IMR-90 (cell line): Measurements from ENCODE around the gene PCDHB11. TPM values are rescaled to one million over a fixed set of nuclear protein-coding genes. Genes with fewer than 3 reads are reported as not detected.

Experiments
- ATAC-seq: fragments of 200-7000 bp; cut with Tn5 transposase; 2 replicates; pipeline ENCODE4 v1.9.1; 2020; ENCODE audit warnings: low read depth, mild to moderate bottlenecking, moderate library complexity
- BruUV-seq: library from RNA; stranded (reverse); fragments of 400-500 nt; replicated peaks from 2 replicates; lab custom pipeline; 2021; lab: Mats Ljungman, UMichigan
- CTCF ChIA-PET: fragments of 300-600 bp; formaldehyde crosslinking; extraction: SDS; loops from one replicate; lab custom pipeline; 2021; ENCODE audit warnings: antibody characterized with exemption; lab: Yijun Ruan, JAX
- POLR2A ChIA-PET: fragments of 300-600 bp; sonication (Branson Sonifier 250); formaldehyde crosslinking; loops from one replicate; lab custom pipeline; 2022; ENCODE audit warnings: antibody characterized with exemption; ENCODE audit not compliant: unreplicated experiment; lab: Charles Lee
- DNase-seq: peaks from one replicate; pipeline ENCODE4 v3.0.0; 2013
- H2AFZ ChIP-seq: replicated peaks from 2 replicates; pipeline ENCODE3; 2013; ENCODE audit warnings: low read length, mild to moderate bottlenecking; ENCODE audit not compliant: poor library complexity
- H2AK5ac ChIP-seq: 2 replicates; pipeline ENCODE4 v1.6.1; 2013; ENCODE audit warnings: low read depth, low read length, inconsistent platforms
- H2AK9ac ChIP-seq: replicated peaks from 2 replicates; pipeline ENCODE3; 2013; ENCODE audit warnings: mild to moderate bottlenecking, low read depth, low read length, moderate library complexity; ENCODE audit not compliant: poor library complexity
- H2BK120ac ChIP-seq: 2 replicates; pipeline ENCODE4 v1.6.1; 2013; ENCODE audit warnings: low read depth, low read length, inconsistent platforms
- H2BK15ac ChIP-seq: 3 replicates; pipeline ENCODE4 v1.6.1; 2013; ENCODE audit warnings: low read depth, low read length, inconsistent platforms
- H2BK20ac ChIP-seq: 2 replicates; pipeline ENCODE4 v1.6.1; 2013; ENCODE audit warnings: low read depth, mild to moderate bottlenecking, inconsistent platforms, low read length, moderate library complexity
- H2BK5ac ChIP-seq: 2 replicates; pipeline ENCODE4 v1.6.1; 2013; ENCODE audit warnings: mild to moderate bottlenecking, low read depth, low read length, inconsistent platforms; ENCODE audit not compliant: poor library complexity, severe bottlenecking
- H3K14ac ChIP-seq: replicated peaks from 2 replicates; pipeline ENCODE4 v1.6.1; 2013; ENCODE audit warnings: low read depth, low read length, inconsistent platforms
- H3K18ac ChIP-seq: 2 replicates; pipeline ENCODE4 v1.6.1; 2013; ENCODE audit warnings: low read depth, low read length, control low read depth
- H3K23ac ChIP-seq: 2 replicates; pipeline ENCODE4 v1.6.1; 2013; ENCODE audit warnings: low read depth, low read length, inconsistent platforms
- H3K27ac ChIP-seq: 2 replicates; pipeline ENCODE4 v1.5.1; 2013; ENCODE audit warnings: mild to moderate bottlenecking, control low read depth, low read length; ENCODE audit not compliant: insufficient read depth
- H3K27me3 ChIP-seq: 2 replicates; pipeline ENCODE4 v1.6.1; 2013; ENCODE audit warnings: low read length; ENCODE audit not compliant: control insufficient read depth, insufficient read depth
- H3K36me3 ChIP-seq: 2 replicates; pipeline ENCODE4 v1.6.1; 2013; ENCODE audit warnings: low read length, mixed read lengths; ENCODE audit not compliant: control insufficient read depth, insufficient read depth
- H3K4ac ChIP-seq: 2 replicates; pipeline ENCODE4 v1.6.1; 2013; ENCODE audit warnings: low read depth, low read length, inconsistent platforms
- H3K4me1 ChIP-seq: 2 replicates; pipeline ENCODE4 v1.6.1; 2013; ENCODE audit warnings: low read length, mixed read lengths; ENCODE audit not compliant: control insufficient read depth, insufficient read depth
- H3K4me2 ChIP-seq: 2 replicates; pipeline ENCODE4 v1.6.1; 2013; ENCODE audit warnings: low read depth, mild to moderate bottlenecking, control low read depth, low read length, moderate library complexity
- H3K4me3 ChIP-seq: 2 replicates; pipeline ENCODE4 v1.5.1; 2013; ENCODE audit warnings: low read depth, mild to moderate bottlenecking, control low read depth, low read length, moderate library complexity; ENCODE audit not compliant: insufficient read depth
- H3K56ac ChIP-seq: 2 replicates; pipeline ENCODE4 v1.6.1; 2013; ENCODE audit warnings: low read length, inconsistent platforms; ENCODE audit not compliant: insufficient read depth; ENCODE audit errors: extremely low read depth
- H3K79me1 ChIP-seq, 2 experiments: 2 replicates each; pipeline ENCODE4 v1.6.1; 2013; ENCODE audit warnings: low read length in 2 of 2, inconsistent platforms in 1 of 2, low read depth in 1 of 2
- H3K9ac ChIP-seq: 2 replicates; pipeline ENCODE4 v1.6.1; 2013; ENCODE audit warnings: low read depth, low read length, control low read depth
- H3K9me1 ChIP-seq: 2 replicates; pipeline ENCODE4 v1.6.1; 2013; ENCODE audit warnings: low read length, inconsistent platforms; ENCODE audit not compliant: insufficient read depth
- H3K9me3 ChIP-seq: 2 replicates; pipeline ENCODE4 v1.6.1; 2013; ENCODE audit warnings: low read length; ENCODE audit not compliant: control insufficient read depth, insufficient read depth
- H4K20me1 ChIP-seq: 2 replicates; pipeline ENCODE4 v1.6.1; 2013; ENCODE audit warnings: low read length, inconsistent platforms; ENCODE audit not compliant: insufficient read depth
- H4K5ac ChIP-seq: 2 replicates; pipeline ENCODE4 v1.6.1; 2013; ENCODE audit warnings: mild to moderate bottlenecking, low read depth, low read length, control low read depth
- H4K8ac ChIP-seq, 2 experiments: 2 replicates each; pipeline ENCODE4 v1.6.1; 2013; ENCODE audit warnings: low read depth in 2 of 2, low read length in 2 of 2, control low read depth in 1 of 2, inconsistent platforms in 1 of 2
- H4K91ac ChIP-seq: 2 replicates; pipeline ENCODE4 v1.6.1; 2013; ENCODE audit warnings: low read depth, low read length, inconsistent platforms; ENCODE audit not compliant: insufficient read depth
- MXI1 ChIP-seq: IDR thresholded peaks from 2 replicates; pipeline ENCODE4 v1.6.1; 2012; ENCODE audit warnings: low read depth, mild to moderate bottlenecking, low read length, moderate library complexity, borderline replicate concordance
- NFE2L2 ChIP-seq: fragments of 150-350 bp; IDR thresholded peaks from 2 replicates; pipeline ENCODE4 v1.6.1; 2016; ENCODE audit warnings: low read depth, mild to moderate bottlenecking, low read length
- WGBS, 2 experiments: methylation state at CpG; one replicate each; pipeline versions ENCODE4 v1.1.5 to v1.1.7; 2013; ENCODE audit warnings: missing lambda C conversion rate in 2 of 2; ENCODE audit not compliant: insufficient read length in 1 of 2; ENCODE audit errors: extremely low coverage in 2 of 2; 5-methylcytosine and 5-hydroxymethylcytosine counted together
- dilution Hi-C: fragments of 300-500 bp; cut with HindIII; formaldehyde crosslinking; loops from one replicate; pipeline ENCODE4 v1.14.3; 2018; ENCODE audit warnings: low sequenced_read_pairs; ENCODE audit not compliant: unreplicated experiment
- in situ Hi-C: fragments of 300-500 bp; cut with MboI; formaldehyde crosslinking; loops from 3 replicates; pipeline ENCODE4 v1.14.3; 2019; ENCODE audit warnings: low sequenced_read_pairs, inconsistent platforms, mixed read lengths
- intact Hi-C: fragments of 100-400 bp; cut with micrococcal nuclease; formaldehyde crosslinking; loops from 2 replicates; pipeline ENCODE4 v1.10.0; 2022
- polyA plus RNA-seq, 3 experiments: library from polyadenylated mRNA; depleted of rRNA; stranded (reverse); fragments of >200 nt; gene quantifications; 2 replicates each; pipeline ENCODE4 v1.2.3, GENCODE V29; 2012; ENCODE audit warnings: low replicate concordance in 1 of 3
- total RNA-seq: library from RNA; depleted of rRNA; stranded (reverse); fragments of >200 nt; gene quantifications from 2 replicates; pipeline ENCODE4 v1.2.3, GENCODE V29; 2012

PCDHB11 gene
- total and polyA plus RNA-seq, 2 of the 4 experiments (the other 2 are of a cell fraction), result under 0.01 to 0.05 TPM

- ATAC-seq (no peak), DNase-seq (no peak)
- Histone ChIP-seq H3K9ac (no peak overlapping the region), H4K8ac (no peak overlapping the region), H3K36me3 (no peaks in the 10 kb centered on the region), H3K4me1 (no peaks in the 10 kb centered on the region), H3K18ac (no peak overlapping the region), H4K91ac (no peak overlapping the region), H3K27me3 (no peaks in the 10 kb centered on the region), H2BK15ac (no peak overlapping the region), H3K4ac (no peak overlapping the region), H3K4me2 (no peak overlapping the region), H3K79me1 (no peaks in the 10 kb centered on the region), H2BK20ac (no peak overlapping the region), H3K4me3 (no peak overlapping the region), H2BK5ac (no peak overlapping the region), H4K5ac (no peak overlapping the region), H3K14ac (no peak overlapping the region), H4K20me1 (no peaks in the 10 kb centered on the region), H2BK120ac (no peak overlapping the region), H3K56ac (no peak overlapping the region), H2AK5ac (no peak overlapping the region), H3K23ac (no peak overlapping the region), H2AK9ac (no peak overlapping the region), H2AFZ (no peak overlapping the region), H3K9me1 (no peaks in the 10 kb centered on the region), H3K27ac (no peak overlapping the region), H3K9me3 (peaks cover 45% of the 10 kb centered on the region)
- dilution Hi-C loops (no loop called here), intact Hi-C loops (no loop called here), in situ Hi-C loops (loop anchor here (10.0 kb wide), 1 partner anchor 328 kb away; no protein-coding TSS in a partner anchor)
- ChIA-PET CTCF (no interaction called here), POLR2A (no interaction called here)
- BruUV-seq, result no TSS peak
- 28% methylated on average over 5 of the region's 32 CpGs; no CpG with 5 or more reads in 1 of the 2 experiments for WGBS, 2 experiments
- TF ChIP-seq NFE2L2 (peak; percentile 80), MXI1 (no peak)
These were observed 37.3 kb downstream of the PCDHB11 start for GRCh38 chr5:141236516-141237313.
